Vagina (tissue), 2 donors: ENCODE measurements around the gene JKAMP.

Experiments used
- CTCF ChIP-seq, 3 experiments: fragments of 450-650 bp in 2 of 3; fragments of 200-600 bp in 1 of 3; sonication (generic) in 1 of 3; IDR thresholded peaks; one replicate each; pipeline ENCODE4 v1.5.1; 2017 to 2019; ENCODE audit warnings: antibody characterized with exemption in 3 of 3, mild to moderate bottlenecking in 2 of 3, moderate library complexity in 2 of 3
- POLR2A ChIP-seq, 2 donors: fragments of 450-650 bp; IDR thresholded peaks; one replicate each; pipeline ENCODE4 v1.6.1; 2017; ENCODE audit warnings: antibody characterized with exemption in 2 of 2, mild to moderate bottlenecking in 2 of 2, moderate library complexity in 2 of 2
- POLR2AphosphoS5 ChIP-seq, 2 donors: sonication (generic); formaldehyde crosslinking; IDR thresholded peaks; one replicate each; pipeline ENCODE4 v1.9.0; 2017; ENCODE audit warnings: antibody characterized with exemption in 2 of 2, mild to moderate bottlenecking in 2 of 2, low read depth in 1 of 2; ENCODE audit not compliant: insufficient read depth in 1 of 2

DNA sequence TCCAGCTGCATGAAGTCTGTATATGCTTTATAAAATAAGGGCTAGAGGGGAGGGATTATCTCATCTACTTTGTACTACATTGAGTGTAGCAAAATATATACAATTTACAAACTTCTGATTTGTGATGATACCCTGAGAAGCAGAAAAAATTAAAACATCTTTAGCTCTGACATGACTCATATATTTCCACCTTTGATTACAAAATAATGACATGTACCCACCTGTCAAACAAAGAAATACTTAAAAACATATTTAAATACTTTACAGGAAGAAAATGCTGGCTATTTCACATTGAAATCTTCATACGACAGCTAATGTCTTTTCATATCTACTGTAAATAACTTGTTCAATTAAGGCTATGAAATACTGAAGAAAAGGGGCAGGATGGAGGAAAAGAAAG lies 22.4 kb upstream of the JKAMP start:
- TF ChIP-seq CTCF (IDR thresholded peaks at IDR 0.05) (no peak), POLR2AphosphoS5 (IDR thresholded peaks at IDR 0.05; ENCODE audit: insufficient read depth in 1 of 2, low read depth in 1 of 2) (no peak), POLR2A (IDR thresholded peaks at IDR 0.05) (no peak)
